LNCaP clone FGC (cell line): Measurements from ENCODE around the gene NAV1.
"Not testable (repeated sequence)": the region's sequence is repeated elsewhere in the genome, so short reads cannot be mapped to it uniquely, and the experiment has no call there.

ENCODE experiments used
- DNase-seq: peaks from one replicate; pipeline ENCODE4 v3.0.0-alpha.2; 2011; ENCODE audit warnings: low read depth
- H3K4me3 ChIP-seq: 2 replicates; pipeline ENCODE4 v1.5.1; 2011; ENCODE audit warnings: mild to moderate bottlenecking, low read depth, low read length, control low read depth
- CTCF ChIP-seq: IDR thresholded peaks from 2 replicates; pipeline ENCODE4 v1.5.1; 2012; ENCODE audit warnings: mild to moderate bottlenecking; ENCODE audit not compliant: control insufficient read depth, insufficient read depth; ENCODE audit errors: extremely low read depth

The NAV1 gene

GRCh38 chr1:201578008-201578888 lies 39.3 kb downstream of the NAV1 start:
- no peak overlapping the region for H3K4me3 ChIP-seq
- DNase-seq = no peak
- TF ChIP-seq CTCF = no peak

DNA sequence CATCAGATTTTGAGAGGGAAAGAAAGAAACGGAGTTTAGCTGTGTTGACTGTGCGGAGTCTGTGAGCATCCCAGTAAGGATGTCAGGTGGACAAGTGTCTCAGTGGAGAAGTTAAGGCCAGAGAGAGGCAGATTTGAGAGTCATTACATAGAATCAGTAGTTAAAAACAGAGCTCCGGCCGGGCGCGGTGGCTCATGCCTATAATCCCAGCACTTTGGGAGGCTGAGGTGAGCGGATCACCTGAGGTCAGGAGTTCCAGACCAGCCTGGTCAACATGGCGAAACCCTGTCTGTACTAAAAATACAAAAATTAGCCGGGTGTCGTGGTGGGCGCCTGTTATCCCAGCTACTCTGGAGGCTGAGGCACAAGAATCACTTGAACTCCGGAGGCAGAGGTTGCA lies 42.4 kb downstream of the NAV1 start:
- not testable (repeated sequence) for DNase-seq, H3K4me3 ChIP-seq

- DNase-seq = no peak
- no peak overlapping the region for H3K4me3 ChIP-seq
- TF ChIP-seq CTCF = no peak
These were observed 43.9 kb downstream of the NAV1 start for GRCh38 chr1:201582705-201583442.

GRCh38 chr1:201583663-201584062 lies 44.7 kb downstream of the NAV1 start:
- no peak for TF ChIP-seq CTCF
- no peak overlapping the region for H3K4me3 ChIP-seq
- no peak for DNase-seq

- H3K4me3 ChIP-seq = no peak overlapping the region
These were observed 45.7 kb downstream of the NAV1 start for GRCh38 chr1:201584471-201585092.

GRCh38 chr1:201585093-201585483 lies 46.2 kb downstream of the NAV1 start:
- TF ChIP-seq CTCF = no peak
- DNase-seq = no peak

More at GRCh38 chr1:201584471-201585092, 45.7 kb downstream of the NAV1 start:
- TF ChIP-seq CTCF = no peak
- no peak for DNase-seq

GRCh38 chr1:201585901-201586300 lies 47.0 kb downstream of the NAV1 start:
- DNase-seq = no peak
- TF ChIP-seq CTCF = no peak
- H3K4me3 ChIP-seq = no peak overlapping the region

More at GRCh38 chr1:201585093-201585483, 46.2 kb downstream of the NAV1 start:
- H3K4me3 ChIP-seq = no peak overlapping the region
